22Rv1 (cell line): ENCODE results near the gene RFPL4A.

Experiments
- H3K27ac ChIP-seq: fragments of 450-650 bp; 2 replicates; pipeline ENCODE4 v1.5.1; 2017
- CTCF ChIP-seq: fragments of 450-650 bp; IDR thresholded peaks from 2 replicates; pipeline ENCODE4 v1.5.1; 2017; ENCODE audit warnings: mild to moderate bottlenecking
- ZFX ChIP-seq: fragments of 450-650 bp; IDR thresholded peaks from 2 replicates; pipeline ENCODE4 v1.6.1; 2017; ENCODE audit warnings: antibody characterized with exemption, borderline replicate concordance

RFPL4A gene

GRCh38 chr19:55778331-55778730 is 19.4 kb downstream of the RFPL4A start:
- no peak overlapping the region for H3K27ac ChIP-seq
- no peak for TF ChIP-seq CTCF
- TF ChIP-seq ZFX: no peak

- H3K27ac ChIP-seq: no peak overlapping the region
Observed at GRCh38 chr19:55781112-55781511, 22.2 kb downstream of the RFPL4A start.

GRCh38 chr19:55795021-55795420 is 36.1 kb downstream of the RFPL4A start:
- TF ChIP-seq CTCF (no peak), ZFX (no peak)
- H3K27ac ChIP-seq: no peak overlapping the region

More at GRCh38 chr19:55781112-55781511, 22.2 kb downstream of the RFPL4A start:
- TF ChIP-seq CTCF (no peak), ZFX (no peak)

GRCh38 chr19:55801416-55801815 is 42.5 kb downstream of the RFPL4A start:
- H3K27ac ChIP-seq: no peak overlapping the region
- TF ChIP-seq ZFX (no peak), CTCF (no peak)

- no peak overlapping the region for H3K27ac ChIP-seq
- TF ChIP-seq ZFX: no peak
- TF ChIP-seq CTCF: no peak
Observed at GRCh38 chr19:55802281-55802680, 43.4 kb downstream of the RFPL4A start.

- TF ChIP-seq ZFX: no peak
- peak; percentile 82 for TF ChIP-seq CTCF
- H3K27ac ChIP-seq: no peak overlapping the region
Observed at GRCh38 chr19:55809381-55810058, 50.6 kb downstream of the RFPL4A start.

- TF ChIP-seq ZFX: no peak
- TF ChIP-seq CTCF: no peak
- no peak overlapping the region for H3K27ac ChIP-seq
Observed at GRCh38 chr19:55811340-55811739, 52.4 kb downstream of the RFPL4A start.
